Renal cortical epithelial cell (primary cell): ENCODE measurements around the gene NKTR. TPM values are rescaled to one million over a fixed set of nuclear protein-coding genes. Genes with fewer than 3 reads are reported as not detected.

Source experiments
- DNase-seq: peaks from one replicate; pipeline ENCODE4 v3.0.0-alpha.2; 2011; ENCODE audit warnings: low read depth
- total RNA-seq: library from RNA; depleted of rRNA; stranded (reverse); fragments of >200 nt; gene quantifications from 2 replicates; pipeline ENCODE4 v1.2.3, GENCODE V29; 2014

Gene NKTR
- total RNA-seq, 1 donor from 2014 or later = 68.4 TPM

DNA sequence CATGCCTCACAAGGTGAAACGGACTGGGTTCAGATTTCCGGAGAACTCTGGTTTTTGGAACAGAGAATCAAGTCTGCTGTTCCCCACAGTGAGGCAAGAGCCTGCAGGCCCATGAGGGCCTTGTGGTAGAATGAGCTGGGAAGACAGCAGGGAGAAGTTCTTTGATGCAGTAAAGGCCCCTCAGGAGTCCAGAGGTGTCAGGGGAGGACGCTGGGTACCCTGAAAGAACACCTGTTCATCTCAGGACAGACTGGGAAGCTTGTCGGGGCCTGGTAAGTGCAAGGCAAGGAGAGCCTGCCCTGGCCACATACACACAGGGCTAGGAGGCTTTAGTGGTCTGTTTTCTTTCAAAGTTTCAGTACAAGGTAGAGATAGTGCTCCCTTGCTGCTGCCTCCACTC, 49.3 kb downstream of the NKTR start:
- no peak for DNase-seq

DNA sequence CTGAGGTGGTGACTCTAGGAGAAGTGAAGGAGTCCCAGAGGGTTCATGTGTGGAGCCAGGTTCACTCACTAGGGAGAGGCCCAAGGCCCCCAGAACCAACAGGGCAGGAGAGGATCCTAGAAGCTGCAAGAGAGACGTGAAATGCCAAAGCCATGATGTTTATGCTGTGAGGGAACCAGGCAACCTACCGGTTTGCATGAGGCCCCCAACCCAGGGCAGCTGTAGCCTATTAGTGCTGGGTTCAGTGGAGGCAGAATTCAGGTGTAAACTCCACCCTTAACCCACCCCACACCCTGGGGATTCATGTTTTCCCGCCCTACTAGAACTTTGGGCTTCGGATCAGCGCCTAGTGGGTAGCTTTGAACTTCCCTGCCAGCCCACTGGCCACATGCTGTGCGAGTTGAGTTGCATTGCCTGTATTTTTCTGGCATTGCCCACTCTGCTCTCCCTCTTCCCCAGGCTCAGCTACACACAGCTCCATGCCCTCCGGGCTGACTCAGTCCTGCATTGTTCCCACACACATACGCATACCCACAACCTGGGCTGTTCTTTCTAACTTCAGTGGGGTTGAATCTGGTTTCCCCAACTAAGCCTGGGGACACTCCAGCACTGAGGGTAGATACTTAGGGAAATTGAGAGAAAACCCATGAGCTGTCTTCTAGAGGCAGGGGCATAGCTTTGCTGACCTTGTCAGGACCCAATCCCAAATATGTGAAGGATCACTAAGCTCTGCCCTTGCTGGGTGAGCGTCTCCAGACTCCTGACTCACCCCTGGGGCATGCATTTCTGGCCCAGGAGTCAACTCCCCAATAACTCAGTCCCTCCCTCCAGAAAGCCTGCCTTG, 51.0 kb downstream of the NKTR start:
- peak; percentile 70 for DNase-seq

DNA sequence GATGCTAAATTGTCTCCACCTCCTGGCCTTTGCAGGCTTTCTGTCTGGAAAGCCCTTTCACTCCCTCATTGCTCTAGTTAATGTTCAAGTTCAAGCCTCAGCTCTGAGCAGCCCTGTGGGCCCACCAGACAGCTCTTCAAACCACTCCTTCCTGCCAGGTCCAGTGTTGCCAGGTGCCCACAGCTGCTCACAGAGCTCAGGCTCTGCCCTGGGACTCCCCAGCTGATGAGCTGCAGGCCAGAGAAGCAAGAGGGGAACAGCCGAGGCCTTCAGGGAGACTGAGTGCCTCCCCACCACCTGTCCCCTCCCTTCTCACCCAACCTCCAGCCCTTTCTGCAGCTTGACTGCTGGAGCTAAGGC, 51.7 kb downstream of the NKTR start:
- no peak for DNase-seq

DNA sequence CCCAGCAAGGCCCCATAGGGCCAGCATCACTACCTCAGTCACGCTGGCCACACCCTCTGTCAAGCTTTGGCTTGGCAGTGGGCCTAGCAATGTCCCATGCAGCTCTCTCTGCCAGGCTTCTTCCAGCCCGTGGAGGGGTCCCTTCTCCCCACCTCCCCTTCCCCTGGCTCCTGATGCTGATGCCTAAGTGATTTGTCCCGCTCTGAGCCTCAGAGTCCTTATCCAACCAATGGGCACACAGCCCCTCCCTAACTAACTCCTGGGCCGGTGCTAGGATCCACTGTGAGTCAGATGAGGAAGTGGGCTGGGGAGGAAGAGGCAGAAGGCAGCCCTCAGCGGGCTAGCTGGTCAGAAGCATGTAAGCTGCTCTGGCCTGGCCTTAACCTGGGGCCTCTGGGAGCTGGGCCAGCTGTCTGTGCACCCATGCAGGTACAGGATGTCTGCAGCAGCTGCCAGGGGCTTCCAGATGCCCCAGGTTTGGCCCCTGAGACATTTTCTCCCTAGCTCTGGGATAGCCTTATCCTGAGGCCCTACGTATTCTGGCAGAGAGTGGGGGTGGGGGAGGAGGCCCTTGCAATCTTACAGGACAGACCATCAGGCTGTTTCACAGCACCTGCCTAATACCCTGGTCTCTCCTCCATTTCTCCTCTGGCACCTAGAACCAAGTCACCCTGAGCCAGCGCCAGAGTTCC, 52.3 kb downstream of the NKTR start:
- DNase-seq = peak; percentile 84

GRCh38 chr3:42653303-42653559, 52.7 kb downstream of the NKTR start:
- DNase-seq = no peak

- no peak for DNase-seq
Observed at GRCh38 chr3:42653560-42654330, 53.3 kb downstream of the NKTR start, which contains the start of gene ZBTB47. Gene ZBTB47, plus strand, starts transcription at chr3:42653697. Its CDS starts 4,659 bp downstream, at chr3:42658356.

DNA sequence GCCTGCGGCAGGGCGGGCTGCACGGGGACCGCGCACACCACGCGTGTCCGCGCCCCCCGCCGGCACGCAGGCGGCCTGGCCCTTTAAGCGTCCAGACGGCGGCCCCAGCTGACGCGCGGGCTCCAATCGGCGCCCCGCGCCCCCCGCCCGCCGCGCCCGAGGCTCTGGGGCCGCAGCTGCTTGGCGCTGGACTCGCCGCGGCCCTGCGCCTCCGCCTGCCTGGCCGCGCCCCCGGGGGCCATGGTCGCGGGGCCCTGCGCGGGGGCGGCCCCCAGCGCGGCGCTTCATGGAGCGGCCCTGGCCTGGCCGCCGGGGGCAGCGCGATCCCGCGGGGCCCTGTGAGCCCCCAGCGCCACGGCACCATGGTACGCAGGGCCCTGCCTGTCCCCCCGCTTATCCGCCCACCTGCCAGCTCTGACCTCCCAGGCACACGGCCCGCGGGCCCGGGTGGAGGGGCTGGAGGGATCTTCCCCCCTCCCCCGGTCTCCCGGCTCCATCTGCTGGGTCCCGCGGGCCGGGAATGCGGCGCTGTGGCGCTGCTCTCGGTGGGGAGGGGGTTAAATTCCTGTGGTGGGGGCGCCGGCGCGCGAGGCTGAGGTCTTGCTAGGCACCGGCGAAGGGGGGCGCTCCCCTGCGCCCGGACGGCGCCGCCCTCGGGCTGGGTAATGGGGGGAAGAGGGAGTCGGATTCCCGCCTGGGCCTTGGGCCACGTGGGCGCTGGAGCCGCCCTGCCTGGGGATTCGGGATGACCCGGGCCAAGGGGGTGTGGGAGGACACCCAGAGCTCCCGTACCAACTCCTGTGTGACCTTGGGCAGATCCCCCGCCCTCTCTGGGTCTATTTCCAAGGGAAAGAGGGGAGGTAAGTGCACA, 54.1 kb downstream of the NKTR start:
- no peak for DNase-seq

DNA sequence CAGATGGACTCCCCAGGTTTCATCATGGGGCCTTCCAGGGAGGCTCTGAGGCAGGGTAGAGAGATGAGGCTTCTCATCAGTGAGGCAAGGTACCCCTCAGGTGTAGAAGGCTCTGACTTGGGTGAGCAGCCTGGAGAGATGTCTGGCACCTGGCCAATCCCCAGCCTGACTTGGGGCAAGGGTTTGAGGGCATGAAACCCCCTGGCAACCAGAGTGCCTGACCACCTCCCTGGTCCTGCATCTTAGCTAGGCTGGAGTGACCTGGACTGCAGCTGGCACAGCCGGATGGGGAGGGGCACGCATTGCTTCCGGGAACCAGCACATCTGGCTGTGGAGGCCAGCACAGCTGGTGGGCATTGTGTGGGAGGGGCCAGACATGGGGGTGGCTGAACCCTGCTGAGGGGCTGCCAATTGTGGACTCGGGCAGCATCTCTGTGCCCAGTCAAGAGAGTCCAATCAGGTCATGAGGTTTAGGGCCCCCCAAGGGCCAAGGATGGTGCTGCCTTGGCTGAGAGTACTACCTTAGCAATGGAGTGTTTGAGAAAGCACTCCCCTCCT, 54.9 kb downstream of the NKTR start:
- no peak for DNase-seq

DNA sequence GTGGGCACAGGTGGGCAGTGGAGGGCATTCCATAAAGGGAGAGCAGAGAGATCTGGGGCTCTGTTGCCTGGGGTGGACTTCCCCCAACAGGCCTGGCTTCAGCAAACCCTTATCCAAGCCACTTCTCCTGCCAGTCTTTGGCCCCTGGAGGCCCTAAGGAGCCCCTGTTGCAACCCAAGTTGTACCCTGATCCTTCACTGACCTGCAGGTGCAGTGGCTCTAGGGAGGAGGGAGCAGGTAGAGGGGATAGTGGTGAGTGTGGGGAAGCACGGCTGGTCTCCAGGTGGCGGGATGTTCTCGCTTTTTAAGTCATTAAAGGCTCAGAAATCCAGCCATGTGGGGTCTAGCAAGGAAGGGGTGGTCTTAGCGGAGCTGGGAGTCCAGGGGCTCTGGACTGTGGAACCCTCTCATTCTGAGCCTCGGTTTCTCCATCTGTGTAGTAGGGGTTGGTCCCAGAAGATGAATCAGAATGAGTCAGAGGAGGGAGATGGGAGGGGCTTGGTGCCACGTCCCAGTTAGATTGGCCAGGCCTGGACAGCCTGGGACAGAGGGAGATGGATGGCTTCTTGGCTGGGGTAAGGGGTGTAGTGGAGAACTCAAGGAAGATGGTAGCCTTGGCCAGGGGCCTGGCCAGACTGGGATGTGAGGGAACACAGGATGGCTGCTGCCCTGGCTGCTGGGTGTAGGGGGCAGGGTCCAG, 55.6 kb downstream of the NKTR start:
- peak; percentile 14 for DNase-seq

GRCh38 chr3:42656680-42657610, 56.5 kb downstream of the NKTR start:
- DNase-seq = no peak

GRCh38 chr3:42657675-42658074, 57.2 kb downstream of the NKTR start:
- DNase-seq = no peak

- no peak for DNase-seq
Observed at GRCh38 chr3:42658091-42658770, 57.7 kb downstream of the NKTR start.

DNA sequence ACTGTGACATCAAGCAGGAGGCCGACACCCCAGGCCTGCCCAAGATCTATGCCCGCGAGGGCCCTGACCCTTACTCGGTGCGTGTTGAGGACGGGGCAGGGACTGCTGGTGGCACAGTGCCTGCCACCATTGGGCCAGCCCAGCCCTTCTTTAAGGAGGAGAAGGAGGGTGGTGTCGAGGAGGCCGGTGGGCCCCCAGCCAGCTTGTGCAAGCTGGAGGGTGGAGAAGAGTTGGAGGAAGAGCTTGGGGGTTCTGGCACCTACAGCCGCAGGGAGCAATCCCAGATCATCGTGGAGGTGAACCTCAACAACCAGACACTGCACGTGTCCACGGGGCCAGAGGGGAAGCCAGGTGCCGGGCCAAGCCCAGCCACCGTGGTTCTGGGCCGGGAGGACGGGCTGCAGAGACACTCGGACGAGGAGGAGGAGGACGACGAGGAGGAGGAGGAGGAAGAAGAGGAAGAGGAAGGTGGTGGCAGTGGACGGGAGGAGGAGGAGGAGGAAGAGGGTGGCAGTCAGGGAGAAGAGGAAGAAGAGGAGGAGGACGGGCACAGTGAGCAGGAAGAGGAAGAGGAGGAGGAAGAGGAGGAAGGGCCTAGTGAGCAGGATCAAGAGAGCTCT, 58.4 kb downstream of the NKTR start:
- no peak for DNase-seq

DNA sequence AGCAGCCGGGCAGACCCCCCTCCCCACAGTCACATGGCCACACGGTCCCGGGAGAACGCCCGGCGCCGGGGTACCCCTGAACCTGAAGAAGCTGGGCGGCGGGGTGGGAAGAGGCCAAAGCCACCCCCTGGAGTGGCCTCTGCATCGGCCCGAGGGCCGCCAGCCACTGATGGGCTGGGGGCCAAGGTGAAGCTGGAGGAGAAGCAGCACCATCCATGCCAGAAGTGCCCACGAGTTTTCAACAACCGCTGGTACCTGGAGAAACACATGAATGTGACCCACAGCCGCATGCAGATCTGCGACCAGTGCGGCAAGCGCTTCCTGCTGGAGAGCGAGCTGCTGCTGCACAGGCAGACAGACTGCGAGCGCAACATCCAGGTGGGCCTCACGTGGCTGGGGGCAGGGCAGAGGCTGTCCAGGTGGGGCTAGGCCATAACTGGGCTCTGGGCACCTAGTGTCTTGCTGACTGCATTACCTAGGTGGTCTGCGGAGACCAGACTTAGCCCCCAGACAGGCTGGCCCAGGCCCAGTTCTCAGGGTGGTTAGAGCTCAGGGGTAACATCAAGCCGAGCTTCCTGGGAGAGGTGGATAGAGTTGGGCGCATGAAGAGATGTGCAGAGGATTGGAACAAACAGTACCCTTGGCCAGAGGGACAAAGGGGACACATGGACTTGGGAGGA, 59.1 kb downstream of the NKTR start:
- DNase-seq = no peak

DNA sequence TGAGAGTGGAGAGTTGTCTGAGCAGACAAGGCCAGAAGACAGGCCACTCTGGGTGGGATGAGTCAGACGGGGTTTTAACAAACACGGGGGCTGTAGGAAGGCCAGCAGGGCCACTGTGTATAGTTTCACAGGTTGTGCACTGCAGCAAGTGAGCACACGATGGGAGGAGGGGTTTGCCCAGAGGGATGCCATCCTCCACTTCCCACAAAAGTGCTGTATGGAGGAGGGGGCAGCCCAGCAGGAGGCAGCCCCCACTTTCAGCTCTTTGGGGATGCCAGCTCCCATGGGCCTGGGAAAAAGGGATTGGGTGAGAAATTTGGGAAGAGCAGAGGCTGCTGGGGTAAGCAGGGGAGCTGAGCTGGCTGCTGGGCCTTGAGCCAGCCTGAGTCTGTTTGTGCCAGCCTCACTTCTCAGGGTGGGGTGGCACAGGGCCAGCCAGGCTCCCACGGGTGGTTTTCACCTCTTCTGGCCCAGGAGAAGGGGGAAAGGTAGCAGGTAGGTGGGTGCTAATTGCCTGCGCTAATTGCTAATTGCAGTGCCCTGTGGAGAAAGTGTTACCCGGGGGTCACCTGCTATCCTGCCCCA, 59.7 kb downstream of the NKTR start:
- no peak for DNase-seq

DNA sequence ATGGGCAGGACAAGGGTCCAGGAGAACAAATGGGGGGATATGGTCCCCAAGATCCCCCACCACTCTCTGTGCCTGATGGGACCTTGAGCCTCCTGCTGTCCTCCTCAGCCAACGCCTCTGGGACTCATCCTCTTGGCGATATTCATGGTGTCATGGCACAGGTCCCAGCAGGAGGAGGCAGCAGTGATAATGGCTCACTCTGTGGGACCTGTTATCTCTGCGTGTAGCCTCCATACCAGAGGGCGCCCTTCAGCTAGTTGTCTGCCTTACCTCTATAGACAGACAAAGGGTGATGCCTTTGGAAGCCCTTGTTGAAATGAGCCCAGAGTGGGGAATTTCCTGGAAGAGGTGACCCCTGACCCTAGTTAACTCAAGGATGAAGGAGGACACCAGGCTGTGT, 60.4 kb downstream of the NKTR start:
- DNase-seq = no peak

GRCh38 chr3:42661593-42662022, 61.1 kb downstream of the NKTR start:
- no peak for DNase-seq
